ENCODE results near the gene CARD14.

Gene CARD14

DNA sequence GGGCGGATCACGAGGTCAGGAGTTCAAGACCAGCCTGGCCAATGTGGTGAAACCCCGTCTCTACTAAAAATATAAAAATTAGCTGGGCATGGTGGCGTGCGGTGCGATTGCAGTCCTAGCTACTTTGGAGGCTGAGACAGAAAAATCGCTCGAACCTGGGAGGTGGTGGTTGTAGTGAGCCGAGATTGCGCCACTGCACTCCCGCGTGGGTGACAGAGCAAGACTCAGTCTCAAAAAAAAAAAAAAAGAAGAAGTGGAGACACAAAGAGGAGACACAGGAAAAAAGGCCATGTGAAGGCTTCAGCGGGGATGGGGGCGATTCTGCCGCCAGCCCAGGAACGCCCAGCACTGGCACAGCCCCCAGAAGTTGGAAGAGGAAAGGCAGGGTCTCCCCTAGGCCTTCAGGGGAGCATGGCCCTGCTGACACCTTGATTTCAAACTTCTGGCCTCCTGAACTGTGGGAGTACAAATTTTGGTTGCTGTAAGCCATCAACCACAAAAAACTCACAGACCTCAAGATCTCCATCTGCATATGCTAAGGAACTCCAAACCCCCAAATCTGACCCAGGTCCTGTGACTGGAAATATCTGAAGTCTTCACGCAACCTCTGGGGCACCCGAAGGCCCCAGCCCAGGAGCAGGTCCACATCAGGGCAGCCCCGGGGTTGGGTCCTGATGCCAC is 43.3 kb downstream of the CARD14 start:
- no peak overlapping the region for H3K4me3 ChIP-seq (ENCODE audit: low read depth, low read length)
- peak; percentile 38 for DNase-seq (ENCODE audit: low read depth)
- no peak for TF ChIP-seq POLR2A (IDR thresholded peaks at IDR 0.05; ENCODE audit: extremely low read depth, insufficient read length)
- no peak for TF ChIP-seq MYC (IDR thresholded peaks at IDR 0.05; ENCODE audit: low read depth, low read length)
- TF ChIP-seq, protein P1, sequence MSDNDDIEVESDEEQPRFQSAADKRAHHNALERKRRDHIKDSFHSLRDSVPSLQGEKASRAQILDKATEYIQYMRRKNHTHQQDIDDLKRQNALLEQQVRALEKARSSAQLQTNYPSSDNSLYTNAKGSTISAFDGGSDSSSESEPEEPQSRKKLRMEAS (IDR thresholded peaks at IDR 0.05; ENCODE audit: low read depth, low read length): no peak

DNA sequence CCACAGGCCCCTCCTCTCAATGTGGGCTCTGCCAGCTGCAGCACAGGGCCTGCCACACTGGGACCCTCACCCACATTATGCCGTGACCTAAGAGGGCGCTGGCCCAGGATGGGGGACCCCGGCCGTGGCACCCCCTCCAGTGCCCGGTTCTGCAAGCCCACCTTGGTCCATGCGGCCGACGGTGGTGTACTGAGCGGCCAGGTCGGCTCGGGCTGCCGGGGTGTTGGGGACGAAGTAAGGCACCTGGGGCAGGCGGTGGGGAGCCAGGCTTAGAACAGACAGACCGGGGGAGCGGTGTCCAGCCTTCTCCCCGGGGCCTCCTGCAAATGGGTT is 43.8 kb downstream of the CARD14 start:
- H3K4me3 ChIP-seq (ENCODE audit: low read depth, low read length): no peak overlapping the region
- no peak for DNase-seq (ENCODE audit: low read depth)
- TF ChIP-seq POLR2A (IDR thresholded peaks at IDR 0.05; ENCODE audit: extremely low read depth, insufficient read length) (no peak), MYC (IDR thresholded peaks at IDR 0.05; ENCODE audit: low read depth, low read length) (no peak)
- TF ChIP-seq, protein P1 (IDR thresholded peaks at IDR 0.05; ENCODE audit: low read depth, low read length): no peak
- TF ChIP-seq, protein P2, sequence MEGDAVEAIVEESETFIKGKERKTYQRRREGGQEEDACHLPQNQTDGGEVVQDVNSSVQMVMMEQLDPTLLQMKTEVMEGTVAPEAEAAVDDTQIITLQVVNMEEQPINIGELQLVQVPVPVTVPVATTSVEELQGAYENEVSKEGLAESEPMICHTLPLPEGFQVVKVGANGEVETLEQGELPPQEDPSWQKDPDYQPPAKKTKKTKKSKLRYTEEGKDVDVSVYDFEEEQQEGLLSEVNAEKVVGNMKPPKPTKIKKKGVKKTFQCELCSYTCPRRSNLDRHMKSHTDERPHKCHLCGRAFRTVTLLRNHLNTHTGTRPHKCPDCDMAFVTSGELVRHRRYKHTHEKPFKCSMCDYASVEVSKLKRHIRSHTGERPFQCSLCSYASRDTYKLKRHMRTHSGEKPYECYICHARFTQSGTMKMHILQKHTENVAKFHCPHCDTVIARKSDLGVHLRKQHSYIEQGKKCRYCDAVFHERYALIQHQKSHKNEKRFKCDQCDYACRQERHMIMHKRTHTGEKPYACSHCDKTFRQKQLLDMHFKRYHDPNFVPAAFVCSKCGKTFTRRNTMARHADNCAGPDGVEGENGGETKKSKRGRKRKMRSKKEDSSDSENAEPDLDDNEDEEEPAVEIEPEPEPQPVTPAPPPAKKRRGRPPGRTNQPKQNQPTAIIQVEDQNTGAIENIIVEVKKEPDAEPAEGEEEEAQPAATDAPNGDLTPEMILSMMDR (IDR thresholded peaks at IDR 0.05; ENCODE audit: low read depth, low read length): no peak

DNA sequence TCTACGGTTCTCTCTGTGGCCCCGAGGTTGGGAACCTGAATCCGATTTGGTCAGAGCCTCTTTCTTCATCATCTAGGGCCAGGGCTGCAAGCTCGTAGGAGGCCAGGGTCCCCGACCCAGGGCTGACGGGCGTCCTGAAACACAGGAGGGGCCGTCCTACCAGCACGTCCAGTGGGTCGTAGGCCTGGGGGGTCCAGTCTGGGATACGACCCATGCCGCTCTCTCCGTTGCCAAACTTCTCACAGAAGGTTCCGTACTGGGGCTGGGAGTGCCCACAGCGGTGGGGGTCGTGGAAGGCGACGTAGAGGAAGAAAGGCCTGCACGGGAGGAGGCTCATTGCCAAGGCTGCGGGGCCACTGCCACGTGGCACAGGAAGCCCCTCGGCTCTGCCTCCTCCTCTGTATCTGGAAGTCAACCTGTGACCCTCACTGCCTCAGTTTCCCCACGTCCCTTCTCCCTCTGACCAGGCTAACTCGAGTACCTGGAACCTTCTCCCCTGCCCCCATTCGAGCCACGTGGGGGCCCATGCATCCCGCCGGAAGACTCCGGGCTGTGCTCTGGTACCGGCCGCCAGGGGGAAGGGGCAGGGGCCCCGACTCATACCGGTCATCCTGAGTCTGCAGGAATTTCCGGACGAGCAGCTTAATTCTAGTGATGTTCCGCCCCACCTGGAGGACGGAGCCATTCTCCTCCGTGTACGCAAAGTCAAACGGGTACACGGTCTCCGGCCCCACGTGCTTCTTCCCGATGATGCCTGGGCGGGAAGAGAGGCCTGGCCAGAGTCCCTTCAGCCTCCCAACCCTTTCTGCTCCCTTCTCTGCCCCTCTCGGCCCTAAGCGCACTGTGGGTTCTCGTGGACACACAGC is 44.4 kb downstream of the CARD14 start:
- no peak for DNase-seq (ENCODE audit: low read depth)
- no peak overlapping the region for H3K4me3 ChIP-seq (ENCODE audit: low read depth, low read length)
- TF ChIP-seq MYC (IDR thresholded peaks at IDR 0.05; ENCODE audit: low read depth, low read length): no peak
- TF ChIP-seq POLR2A (IDR thresholded peaks at IDR 0.05; ENCODE audit: extremely low read depth, insufficient read length): no peak
- TF ChIP-seq, protein P2 (IDR thresholded peaks at IDR 0.05; ENCODE audit: low read depth, low read length): no peak
- TF ChIP-seq, protein P1 (IDR thresholded peaks at IDR 0.05; ENCODE audit: low read depth, low read length): no peak

DNA sequence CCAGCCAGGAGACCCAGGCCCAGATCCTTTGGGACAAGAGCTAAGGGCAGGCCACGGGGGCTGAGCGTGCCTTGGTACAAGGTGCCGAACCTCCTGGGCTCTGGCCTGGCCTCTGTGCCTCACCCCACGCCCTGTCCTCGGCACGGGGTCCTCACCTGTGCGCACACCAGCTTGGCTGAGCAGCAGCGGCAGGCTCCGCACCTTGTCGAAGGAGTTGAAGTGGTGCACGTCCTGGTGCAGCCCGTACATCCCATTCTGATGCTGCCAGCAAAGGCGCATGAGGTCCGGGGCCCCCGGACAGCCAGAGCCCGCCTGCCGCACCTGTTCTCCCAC is 45.0 kb downstream of the CARD14 start:
- no peak overlapping the region for H3K4me3 ChIP-seq (ENCODE audit: low read depth, low read length)
- DNase-seq (ENCODE audit: low read depth): no peak
- TF ChIP-seq, protein P1 (IDR thresholded peaks at IDR 0.05; ENCODE audit: low read depth, low read length): no peak
- no peak for TF ChIP-seq MYC (IDR thresholded peaks at IDR 0.05; ENCODE audit: low read depth, low read length)

DNA sequence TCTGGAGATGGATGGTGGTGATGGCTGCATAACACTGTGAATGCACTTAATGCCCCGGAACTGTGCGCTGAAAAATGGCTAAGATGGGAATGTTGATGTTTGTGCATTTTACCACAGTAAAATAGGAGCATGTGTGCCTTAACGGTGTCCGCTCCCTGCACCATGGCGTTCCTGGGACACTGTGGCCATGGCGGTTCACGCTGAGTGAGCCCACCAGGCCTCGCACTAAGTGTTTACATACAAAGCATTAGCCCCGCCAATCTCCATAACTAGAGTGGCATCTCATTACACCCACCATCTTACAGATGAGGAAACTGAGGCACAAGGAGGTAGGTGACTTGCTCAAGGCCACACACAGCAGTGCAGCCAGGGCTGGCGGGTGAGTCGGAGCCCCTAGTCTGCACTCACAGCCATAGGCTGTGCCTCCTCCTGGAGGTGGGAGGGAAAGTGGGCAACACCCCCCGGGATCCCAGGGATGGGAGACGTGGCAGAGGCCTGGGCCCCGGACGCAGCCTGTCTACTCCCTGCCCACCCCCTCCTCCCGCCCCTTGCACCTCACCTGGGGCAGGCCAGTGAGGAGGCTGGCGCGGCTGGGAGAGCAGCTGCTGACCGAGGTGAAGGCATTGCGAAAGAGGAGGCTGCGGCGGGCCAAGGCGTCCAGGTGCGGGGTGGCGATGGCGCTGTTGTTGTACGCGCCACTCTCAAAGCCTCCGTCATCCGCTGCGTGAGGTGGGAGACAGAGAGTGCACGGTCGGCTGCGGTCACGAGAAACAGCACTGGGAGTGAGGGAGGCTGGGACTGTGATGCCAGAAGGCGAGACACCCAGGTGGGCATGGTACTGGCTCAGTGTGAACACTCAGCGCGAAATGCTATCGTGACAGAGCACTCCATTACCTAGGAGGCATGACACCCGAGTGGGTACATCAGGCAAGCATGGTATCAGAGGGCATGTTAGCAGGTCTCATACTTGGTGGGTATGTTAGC is 46.9 kb downstream of the CARD14 start:
- H3K4me3 ChIP-seq (ENCODE audit: low read depth, low read length): no peak overlapping the region
- TF ChIP-seq, protein P1 (IDR thresholded peaks at IDR 0.05; ENCODE audit: low read depth, low read length): no peak
- no peak for TF ChIP-seq MYC (IDR thresholded peaks at IDR 0.05; ENCODE audit: low read depth, low read length)
- no peak for TF ChIP-seq POLR2A (IDR thresholded peaks at IDR 0.05; ENCODE audit: extremely low read depth, insufficient read length)
- TF ChIP-seq, protein P2 (IDR thresholded peaks at IDR 0.05; ENCODE audit: low read depth, low read length): no peak
- DNase-seq (ENCODE audit: low read depth): no peak

DNA sequence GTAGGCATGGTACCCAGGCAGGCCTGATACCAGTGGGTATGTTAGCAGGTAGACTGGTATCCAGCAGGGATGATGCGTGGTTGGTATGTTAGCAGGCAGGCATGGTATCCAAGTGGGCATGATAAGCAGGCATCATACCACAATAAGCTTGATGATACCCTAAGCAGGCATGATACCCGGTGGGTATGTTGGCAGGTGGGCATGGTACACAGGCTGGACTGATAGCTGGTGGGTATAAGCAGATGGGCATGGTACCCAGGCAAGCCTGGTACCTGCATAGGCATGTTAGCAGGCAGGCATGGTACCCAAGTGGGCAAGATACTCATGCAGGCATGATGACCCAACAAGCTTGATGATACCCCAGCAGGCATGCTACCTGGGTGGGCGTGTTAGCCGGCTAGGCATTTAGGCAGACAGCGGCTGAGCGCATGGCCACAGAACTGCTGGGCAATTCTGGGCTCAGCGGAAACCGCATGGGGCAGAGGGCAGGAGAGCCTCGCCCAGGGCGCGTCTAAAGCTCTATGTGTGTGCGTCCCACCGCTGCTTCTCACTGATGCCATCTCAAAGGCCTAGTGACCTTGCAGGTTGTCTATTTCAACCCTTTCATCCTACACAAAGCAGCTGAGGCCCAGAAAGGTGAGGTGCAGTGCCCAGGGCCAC is 48.0 kb downstream of the CARD14 start:
- TF ChIP-seq, protein P1 (IDR thresholded peaks at IDR 0.05; ENCODE audit: low read depth, low read length): no peak
- TF ChIP-seq MYC (IDR thresholded peaks at IDR 0.05; ENCODE audit: low read depth, low read length) (no peak), POLR2A (IDR thresholded peaks at IDR 0.05; ENCODE audit: extremely low read depth, insufficient read length) (no peak)
- TF ChIP-seq, protein P2 (IDR thresholded peaks at IDR 0.05; ENCODE audit: low read depth, low read length): no peak
- no peak overlapping the region for H3K4me3 ChIP-seq (ENCODE audit: low read depth, low read length)
- DNase-seq (ENCODE audit: low read depth): no peak

All from NB4 (cell line).